H9 (cell line): Measurements from ENCODE around the gene WARS2. TPM values are rescaled to one million over a fixed set of nuclear protein-coding genes. Genes with fewer than 3 reads are reported as not detected.

Source experiments
- DNase-seq: peaks from one replicate; pipeline ENCODE4 v3.0.0-alpha.2; 2017
- H2AFZ ChIP-seq: one replicate; pipeline ENCODE4 v1.6.1; 2013; ENCODE audit warnings: mild to moderate bottlenecking, low read length, control low read depth, moderate library complexity
- H2AK5ac ChIP-seq: 2 replicates; pipeline ENCODE4 v1.6.1; 2013; ENCODE audit warnings: low read length, control low read depth, mixed read lengths; ENCODE audit not compliant: insufficient read length
- H2BK120ac ChIP-seq: one replicate; pipeline ENCODE4 v1.6.1; 2013; ENCODE audit warnings: low read depth, mild to moderate bottlenecking, low read length, control low read depth, inconsistent platforms; ENCODE audit not compliant: poor library complexity, severe bottlenecking
- H2BK12ac ChIP-seq: 2 replicates; pipeline ENCODE4 v1.6.1; 2013; ENCODE audit warnings: low read length, control low read depth, mixed read lengths, low read depth; ENCODE audit not compliant: insufficient read length
- H2BK15ac ChIP-seq: 2 replicates; pipeline ENCODE4 v1.6.1; 2013; ENCODE audit warnings: low read depth, low read length, control low read depth
- H2BK20ac ChIP-seq: one replicate; pipeline ENCODE4 v1.6.1; 2013; ENCODE audit warnings: low read depth, mild to moderate bottlenecking, low read length, control low read depth, inconsistent platforms; ENCODE audit not compliant: poor library complexity, severe bottlenecking
- H2BK5ac ChIP-seq: 2 replicates; pipeline ENCODE4 v1.6.1; 2013; ENCODE audit warnings: low read length, control low read depth, mixed read lengths; ENCODE audit not compliant: insufficient read length
- H3K14ac ChIP-seq: 2 replicates; pipeline ENCODE4 v1.6.1; 2013; ENCODE audit warnings: low read length, control low read depth; ENCODE audit not compliant: insufficient read depth
- H3K18ac ChIP-seq: 2 replicates; pipeline ENCODE4 v1.6.1; 2013; ENCODE audit warnings: low read depth, mild to moderate bottlenecking, mixed read lengths, low read length, control low read depth; ENCODE audit not compliant: insufficient read length
- H3K23ac ChIP-seq: 2 replicates; pipeline ENCODE4 v1.6.1; 2013; ENCODE audit warnings: low read length, control low read depth, mixed read lengths, low read depth; ENCODE audit not compliant: insufficient read length
- H3K23me2 ChIP-seq: 2 replicates; pipeline ENCODE4 v1.6.1; 2013; ENCODE audit warnings: low read depth, mild to moderate bottlenecking, mixed read lengths, low read length, control low read depth; ENCODE audit not compliant: insufficient read length, poor library complexity, severe bottlenecking
- H3K27ac ChIP-seq: 2 replicates; pipeline ENCODE4 v1.5.1; 2013; ENCODE audit warnings: low read length, control low read depth, mixed read lengths, low read depth; ENCODE audit not compliant: insufficient read length
- H3K27me3 ChIP-seq: 2 replicates; pipeline ENCODE4 v1.6.1; 2013; ENCODE audit warnings: low read length, control low read depth, inconsistent platforms; ENCODE audit not compliant: insufficient read depth
- H3K4ac ChIP-seq: 2 replicates; pipeline ENCODE4 v1.6.1; 2013; ENCODE audit warnings: low read depth, mild to moderate bottlenecking, control low read depth, inconsistent platforms, low read length, moderate library complexity
- H3K4me1 ChIP-seq: 2 replicates; pipeline ENCODE4 v1.6.1; 2013; ENCODE audit warnings: low read length, control low read depth, inconsistent platforms; ENCODE audit not compliant: insufficient read depth
- H3K4me2 ChIP-seq: 2 replicates; pipeline ENCODE4 v1.6.1; 2013; ENCODE audit warnings: low read length, control low read depth, mixed read lengths; ENCODE audit not compliant: insufficient read length, insufficient read depth
- H3K56ac ChIP-seq: 2 replicates; pipeline ENCODE4 v1.6.1; 2013; ENCODE audit warnings: low read depth, mild to moderate bottlenecking, mixed read lengths, low read length, control low read depth; ENCODE audit not compliant: insufficient read length
- H3K79me1 ChIP-seq: 2 replicates; pipeline ENCODE4 v1.6.1; 2013; ENCODE audit warnings: low read depth, mild to moderate bottlenecking, moderate library complexity, low read length, control low read depth, inconsistent platforms; ENCODE audit not compliant: insufficient read depth, poor library complexity, severe bottlenecking
- H3K79me2 ChIP-seq: 2 replicates; pipeline ENCODE4 v1.6.1; 2013; ENCODE audit warnings: low read length, control low read depth, inconsistent platforms; ENCODE audit not compliant: insufficient read depth
- H3K9ac ChIP-seq: 2 replicates; pipeline ENCODE4 v1.6.1; 2013; ENCODE audit warnings: low read length, control low read depth, mixed read lengths; ENCODE audit not compliant: insufficient read length; ENCODE audit errors: extremely low read depth
- H3K9me3 ChIP-seq: one replicate; pipeline ENCODE4 v1.6.1; 2013; ENCODE audit warnings: low read depth, low read length, inconsistent platforms; ENCODE audit not compliant: control insufficient read depth
- H3T11ph ChIP-seq: one replicate; pipeline ENCODE4 v1.6.1; 2013; ENCODE audit warnings: mild to moderate bottlenecking, low read length, control low read depth, inconsistent platforms
- H4K20me1 ChIP-seq: one replicate; pipeline ENCODE4 v1.6.1; 2013; ENCODE audit not compliant: control insufficient read depth, insufficient read length, insufficient read depth
- H4K5ac ChIP-seq: 2 replicates; pipeline ENCODE4 v1.6.1; 2013; ENCODE audit warnings: low read depth, mild to moderate bottlenecking, mixed read lengths, low read length, control low read depth; ENCODE audit not compliant: insufficient read length
- H4K8ac ChIP-seq: replicated peaks from 2 replicates; pipeline ENCODE4 v1.6.1; 2013; ENCODE audit warnings: low read length, control low read depth, mixed read lengths, low read depth; ENCODE audit not compliant: insufficient read length
- H4K91ac ChIP-seq: 2 replicates; pipeline ENCODE4 v1.6.1; 2013; ENCODE audit warnings: low read depth, mild to moderate bottlenecking, moderate library complexity, mixed read lengths, low read length, control low read depth; ENCODE audit not compliant: insufficient read length
- H3K27ac Mint-ChIP-seq, 3 experiments: 2 replicates in 2 of 3; 3 replicates in 1 of 3; pipeline ENCODE4 v1.8.0; 2020 to 2021; ENCODE audit warnings: mixed read lengths in 3 of 3, mild to moderate bottlenecking in 1 of 3, moderate library complexity in 1 of 3
- H3K27me3 Mint-ChIP-seq: 2 replicates; pipeline ENCODE4 v1.8.0; 2021; ENCODE audit warnings: low read depth, mild to moderate bottlenecking, moderate library complexity, mixed read lengths
- H3K36me3 Mint-ChIP-seq, 3 experiments: 2 replicates in 2 of 3; 3 replicates in 1 of 3; pipeline ENCODE4 v1.8.0; 2020 to 2021; ENCODE audit warnings: low read depth in 3 of 3, mixed read lengths in 3 of 3; ENCODE audit not compliant: insufficient read depth in 1 of 3
- H3K4me1 Mint-ChIP-seq, 2 experiments: 2 replicates each; pipeline ENCODE4 v1.8.0; 2020; ENCODE audit warnings: mixed read lengths in 2 of 2
- H3K4me3 Mint-ChIP-seq, 2 experiments: 2 replicates in 1 of 2; 3 replicates in 1 of 2; pipeline ENCODE4 v1.8.0; 2020 to 2021; ENCODE audit warnings: mild to moderate bottlenecking in 2 of 2, mixed read lengths in 2 of 2, moderate library complexity in 1 of 2
- H3K9me3 Mint-ChIP-seq, 2 experiments: 2 replicates in 1 of 2; 3 replicates in 1 of 2; pipeline ENCODE4 v1.8.0; 2020; ENCODE audit warnings: mild to moderate bottlenecking in 2 of 2, mixed read lengths in 2 of 2, moderate library complexity in 1 of 2
- WGBS: extraction: QIAGEN DNeasy Blood & Tissue Kit; methylation state at CpG from one replicate; pipeline ENCODE4 v1.1.7; 2013; ENCODE audit warnings: missing lambda C conversion rate, low lambda C conversion rate, mixed read lengths; ENCODE audit not compliant: insufficient read length; ENCODE audit errors: extremely low coverage; 5-methylcytosine and 5-hydroxymethylcytosine counted together
- total RNA-seq: library from RNA; stranded (reverse); gene quantifications from 2 replicates; pipeline ENCODE4 v1.2.1, GENCODE V29; 2021
- TF ChIP-seq, protein P1 (sequence below): fragments of 200-600 bp; sonication (generic); conservative IDR thresholded peaks from 3 replicates; pipeline ENCODE4 v1.8.0; 2021; ENCODE audit warnings: antibody characterized with exemption, mild to moderate bottlenecking

WARS2 gene
- total RNA-seq, 1 experiment from 2014 or later: 9.7 TPM

DNA sequence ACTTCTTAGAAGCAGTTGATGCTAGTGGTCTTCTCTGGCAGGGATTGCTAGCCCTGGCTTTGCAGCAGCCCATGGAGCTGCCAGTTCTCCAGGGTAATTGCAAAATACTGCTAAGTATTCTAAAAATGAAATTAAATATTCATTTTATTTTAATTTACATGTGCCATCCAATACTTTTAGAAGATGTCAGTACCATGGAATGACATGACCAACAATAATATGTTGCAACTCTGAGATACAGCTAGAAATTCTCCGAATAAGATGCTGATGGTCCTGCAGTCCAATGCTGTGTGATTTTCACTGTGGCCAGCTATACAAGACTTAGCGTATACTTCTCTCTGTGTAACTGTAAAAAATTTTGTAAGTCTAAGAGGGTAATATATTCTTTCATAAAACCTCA, 20.0 kb upstream of the WARS2 start:
- Histone ChIP-seq H4K20me1 (no peaks in the 10 kb centered on the region), H4K8ac (no peak overlapping the region), H3K4me1 (no peaks in the 10 kb centered on the region), H2BK15ac (no peak overlapping the region), H3K79me1 (no peaks in the 10 kb centered on the region), H3K18ac (no peak overlapping the region), H3K14ac (no peak overlapping the region), H3K27ac (no peak overlapping the region), H3K56ac (no peak overlapping the region), H4K5ac (no peak overlapping the region), H2AK5ac (no peak overlapping the region), H3K27me3 (no peaks in the 10 kb centered on the region), H3K9me3 (no peaks in the 10 kb centered on the region), H3K4me2 (no peak overlapping the region), H3K9ac (no peak overlapping the region), H2BK120ac (no peak overlapping the region), H2BK20ac (no peak overlapping the region), H2AFZ (no peak overlapping the region), H3T11ph (no peak overlapping the region), H4K91ac (no peak overlapping the region), H2BK12ac (no peak overlapping the region), H3K23me2 (no peaks in the 10 kb centered on the region), H3K4ac (no peak overlapping the region), H3K79me2 (no peaks in the 10 kb centered on the region), H2BK5ac (no peak overlapping the region), H3K23ac (no peak overlapping the region)
- Mint-ChIP-seq H3K36me3 (peaks cover 34 to 43% (median 37%) of the 10 kb centered on the region in 3 experiments), H3K27me3 (no peaks in the 10 kb centered on the region), H3K27ac (no peak overlapping the region), H3K4me1 (no peaks in the 10 kb centered on the region), H3K4me3 (no peak overlapping the region), H3K9me3 (peaks cover 24 to 26% of the 10 kb centered on the region in 2 experiments)
- TF ChIP-seq, protein P1, sequence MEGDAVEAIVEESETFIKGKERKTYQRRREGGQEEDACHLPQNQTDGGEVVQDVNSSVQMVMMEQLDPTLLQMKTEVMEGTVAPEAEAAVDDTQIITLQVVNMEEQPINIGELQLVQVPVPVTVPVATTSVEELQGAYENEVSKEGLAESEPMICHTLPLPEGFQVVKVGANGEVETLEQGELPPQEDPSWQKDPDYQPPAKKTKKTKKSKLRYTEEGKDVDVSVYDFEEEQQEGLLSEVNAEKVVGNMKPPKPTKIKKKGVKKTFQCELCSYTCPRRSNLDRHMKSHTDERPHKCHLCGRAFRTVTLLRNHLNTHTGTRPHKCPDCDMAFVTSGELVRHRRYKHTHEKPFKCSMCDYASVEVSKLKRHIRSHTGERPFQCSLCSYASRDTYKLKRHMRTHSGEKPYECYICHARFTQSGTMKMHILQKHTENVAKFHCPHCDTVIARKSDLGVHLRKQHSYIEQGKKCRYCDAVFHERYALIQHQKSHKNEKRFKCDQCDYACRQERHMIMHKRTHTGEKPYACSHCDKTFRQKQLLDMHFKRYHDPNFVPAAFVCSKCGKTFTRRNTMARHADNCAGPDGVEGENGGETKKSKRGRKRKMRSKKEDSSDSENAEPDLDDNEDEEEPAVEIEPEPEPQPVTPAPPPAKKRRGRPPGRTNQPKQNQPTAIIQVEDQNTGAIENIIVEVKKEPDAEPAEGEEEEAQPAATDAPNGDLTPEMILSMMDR: no peak
- WGBS: no CpG with 5 or more reads among the region's 2 CpGs
- DNase-seq: no peak
